GM12873 (cell line): ENCODE data around the gene TRIP13.

Experiments
- TF ChIP-seq, protein P1 (sequence below): IDR thresholded peaks from 2 replicates; pipeline ENCODE4 v1.5.1; 2012; ENCODE audit warnings: low read depth, mild to moderate bottlenecking, moderate library complexity, low read length, control low read depth; ENCODE audit not compliant: insufficient read depth; ENCODE audit errors: missing control alignments

Gene TRIP13

DNA sequence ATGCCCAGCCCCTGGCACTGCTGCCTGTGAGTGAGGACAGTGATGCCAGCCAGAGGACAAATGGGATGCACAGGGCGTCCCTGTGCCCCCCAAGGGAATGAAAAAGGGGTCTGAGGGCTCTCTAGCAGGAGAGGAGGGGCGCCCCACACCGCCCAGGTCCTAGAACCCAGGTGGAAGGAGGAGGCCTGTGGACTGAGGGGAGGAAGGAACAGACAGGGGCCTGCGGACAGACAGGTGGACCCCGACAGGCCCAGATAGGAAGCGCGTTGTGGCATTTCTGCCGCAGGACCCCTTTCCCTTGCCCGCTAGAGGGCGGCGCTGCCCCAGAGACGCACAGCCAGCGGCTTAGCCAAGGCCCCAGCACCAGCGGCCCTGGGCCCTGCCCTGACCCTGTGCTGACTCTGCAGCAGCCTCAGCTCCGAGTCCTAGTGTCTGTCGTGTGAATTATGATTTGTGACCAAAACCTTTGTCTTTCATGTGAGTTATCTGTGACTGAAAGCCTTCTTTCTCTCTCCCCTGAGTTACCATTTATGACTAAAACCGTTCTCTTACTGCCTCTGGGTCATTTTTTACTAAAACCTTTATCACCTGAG, 30.7 kb downstream of the TRIP13 start:
- TF ChIP-seq, protein P1, sequence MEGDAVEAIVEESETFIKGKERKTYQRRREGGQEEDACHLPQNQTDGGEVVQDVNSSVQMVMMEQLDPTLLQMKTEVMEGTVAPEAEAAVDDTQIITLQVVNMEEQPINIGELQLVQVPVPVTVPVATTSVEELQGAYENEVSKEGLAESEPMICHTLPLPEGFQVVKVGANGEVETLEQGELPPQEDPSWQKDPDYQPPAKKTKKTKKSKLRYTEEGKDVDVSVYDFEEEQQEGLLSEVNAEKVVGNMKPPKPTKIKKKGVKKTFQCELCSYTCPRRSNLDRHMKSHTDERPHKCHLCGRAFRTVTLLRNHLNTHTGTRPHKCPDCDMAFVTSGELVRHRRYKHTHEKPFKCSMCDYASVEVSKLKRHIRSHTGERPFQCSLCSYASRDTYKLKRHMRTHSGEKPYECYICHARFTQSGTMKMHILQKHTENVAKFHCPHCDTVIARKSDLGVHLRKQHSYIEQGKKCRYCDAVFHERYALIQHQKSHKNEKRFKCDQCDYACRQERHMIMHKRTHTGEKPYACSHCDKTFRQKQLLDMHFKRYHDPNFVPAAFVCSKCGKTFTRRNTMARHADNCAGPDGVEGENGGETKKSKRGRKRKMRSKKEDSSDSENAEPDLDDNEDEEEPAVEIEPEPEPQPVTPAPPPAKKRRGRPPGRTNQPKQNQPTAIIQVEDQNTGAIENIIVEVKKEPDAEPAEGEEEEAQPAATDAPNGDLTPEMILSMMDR, result peak; percentile 94

DNA sequence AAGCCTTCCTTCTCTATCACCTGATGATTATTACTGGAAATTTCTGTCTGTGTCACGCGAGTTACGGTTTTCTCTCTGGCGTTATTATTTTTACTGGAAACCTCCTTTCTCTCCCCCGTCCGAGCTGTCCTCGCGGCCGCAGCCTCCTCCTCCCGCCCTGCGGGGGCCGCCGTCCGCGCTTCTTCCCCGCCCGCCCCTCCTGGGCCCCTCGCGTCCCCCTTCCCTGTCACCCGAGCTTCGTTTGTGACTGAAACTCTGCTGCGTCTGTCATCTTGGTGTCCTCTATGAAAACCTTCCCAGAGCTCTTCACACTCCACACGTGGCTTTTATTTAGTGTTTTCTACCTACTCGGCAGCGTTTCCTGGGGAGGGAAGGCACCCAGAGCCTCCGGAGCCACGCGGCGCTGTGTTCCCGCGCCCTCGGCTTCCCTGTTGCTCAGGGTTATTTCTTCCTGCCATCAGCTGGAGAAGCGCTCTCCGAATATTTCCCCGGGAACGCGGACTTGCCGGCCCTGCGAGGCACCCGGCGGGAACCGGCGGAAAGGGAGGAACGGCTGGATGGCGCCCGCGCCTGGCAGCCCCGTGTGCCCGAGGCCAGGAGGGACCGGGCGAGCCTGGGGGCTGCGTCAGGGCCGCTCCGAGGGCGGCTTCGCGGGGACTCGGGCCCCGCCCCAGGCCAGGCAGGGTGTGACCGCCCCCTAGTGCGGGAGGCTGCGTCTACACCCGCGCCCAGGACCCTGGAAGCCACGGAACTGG, 33.9 kb downstream of the TRIP13 start:
- TF ChIP-seq, protein P1, result peak; percentile 39

DNA sequence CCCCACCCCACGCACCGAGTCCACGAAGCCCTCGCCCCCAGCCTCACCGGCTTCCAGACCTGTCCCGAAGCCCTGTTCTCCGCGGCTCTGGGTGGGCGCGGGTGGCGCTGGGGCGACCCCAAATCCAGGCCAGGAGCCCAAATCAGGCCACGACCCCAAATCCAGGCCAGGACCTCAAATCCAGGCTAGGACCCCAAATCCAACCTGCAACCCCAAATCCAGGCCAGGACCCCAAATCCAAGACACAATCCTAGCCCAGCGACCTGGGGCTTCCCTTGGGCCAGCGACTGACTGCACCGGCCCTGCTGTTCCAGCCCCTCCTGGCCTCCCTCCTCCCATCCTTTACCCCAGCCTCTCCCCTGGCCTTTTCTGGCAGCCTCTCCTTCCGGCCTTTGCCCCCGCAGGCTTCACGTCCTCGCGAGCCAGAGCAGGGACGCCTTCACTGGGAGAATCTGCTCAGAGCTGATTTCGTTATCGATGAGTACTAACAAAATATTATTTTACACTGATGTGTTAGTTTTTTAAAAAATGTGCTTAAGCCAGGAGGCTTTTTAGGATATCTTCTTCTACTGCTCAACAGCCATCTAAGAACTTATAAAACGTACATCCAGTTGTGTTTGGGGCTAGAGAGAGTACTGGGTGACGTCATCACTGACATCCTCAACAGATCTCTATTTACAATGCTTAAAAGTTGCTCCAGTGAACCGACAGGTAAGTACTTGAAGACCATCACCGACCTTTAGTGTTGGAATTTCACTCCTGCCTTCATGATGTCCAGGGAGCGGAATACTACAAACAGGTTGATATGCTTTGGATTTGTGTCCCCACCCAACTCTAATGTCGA, 34.7 kb downstream of the TRIP13 start:
- TF ChIP-seq, protein P1, result no peak

DNA sequence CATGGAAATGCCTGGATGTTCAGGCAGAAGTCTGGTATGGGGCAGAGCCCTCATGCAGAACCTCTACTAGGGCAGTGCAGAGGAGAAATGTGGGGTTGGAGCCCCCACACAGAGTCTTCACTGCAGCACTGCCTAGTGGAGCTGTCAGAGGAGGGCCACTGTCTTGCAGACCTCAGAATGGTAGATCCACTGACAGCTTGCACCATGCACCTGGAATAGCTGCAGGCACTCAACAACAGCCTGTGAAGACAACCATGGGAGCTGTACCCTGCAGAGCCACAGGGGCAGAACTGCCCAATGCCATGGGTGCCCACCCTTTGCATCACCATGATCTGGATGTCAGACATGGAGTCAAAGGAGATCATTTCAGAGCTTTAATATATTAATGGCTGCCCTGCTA, 36.9 kb downstream of the TRIP13 start:
- TF ChIP-seq, protein P1, result no peak

DNA sequence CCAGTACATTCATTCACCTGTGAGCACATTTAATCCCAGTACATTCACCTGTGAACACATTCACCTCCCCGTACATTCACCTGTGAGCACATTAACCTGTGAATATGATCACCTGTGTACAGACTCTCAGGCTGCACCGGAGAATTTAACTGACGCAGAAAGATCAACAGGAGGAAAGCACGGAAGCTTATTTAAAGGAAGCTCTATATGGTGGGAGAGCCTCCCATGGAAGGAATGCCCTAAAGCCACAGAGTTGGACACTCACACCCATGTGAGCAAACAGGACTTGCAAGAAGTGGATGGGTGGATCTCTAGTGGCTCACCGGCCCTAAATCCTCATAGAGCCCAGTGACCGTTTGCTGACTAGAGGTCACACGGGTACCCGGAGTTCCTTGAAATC, 38.2 kb downstream of the TRIP13 start:
- TF ChIP-seq, protein P1, result no peak

- TF ChIP-seq, protein P1, result no peak
Observed at GRCh38 chr5:931570-932145, 39.0 kb downstream of the TRIP13 start.
